Peyer's patch (tissue), 4 donors: ENCODE results near the gene MINDY4. TPM values are rescaled to one million over a fixed set of nuclear protein-coding genes. Genes with fewer than 3 reads are reported as not detected.

Experiments
- DNase-seq, 3 donors: peaks; one replicate each; pipeline ENCODE4 v3.0.0-alpha.2; 2017 to 2019
- H3K27ac ChIP-seq, 4 donors: fragments of 200-600 bp; sonication (generic); one replicate each; pipeline ENCODE4 v1.5.1; 2016 to 2019
- H3K27me3 ChIP-seq, 2 donors: fragments of 200-600 bp; sonication (generic); one replicate each; pipeline ENCODE4 v1.5.1; 2019
- H3K36me3 ChIP-seq, 3 donors: fragments of 200-600 bp; sonication (generic); one replicate each; pipeline ENCODE4 v1.5.1; 2016 to 2019
- H3K4me1 ChIP-seq, 4 donors: fragments of 200-600 bp; sonication (generic); one replicate each; pipeline ENCODE4 v1.5.1; 2016 to 2019
- H3K4me3 ChIP-seq, 4 donors: fragments of 200-600 bp; sonication (generic); 1 replicate in 3 of 4; 2 replicates in 1 of 4; pipeline ENCODE4 v1.5.1; 2016 to 2019; ENCODE audit warnings: mild to moderate bottlenecking in 1 of 4
- H3K9me3 ChIP-seq, 4 donors: fragments of 200-600 bp; sonication (generic); one replicate each; pipeline ENCODE4 v1.5.1; 2016 to 2019; ENCODE audit warnings: mild to moderate bottlenecking in 1 of 4
- CTCF ChIP-seq, 6 experiments: fragments of 450-650 bp in 4 of 6; fragments of 200-600 bp in 2 of 6; sonication (generic) in 1 of 6; IDR thresholded peaks; one replicate each; pipeline ENCODE4 v1.5.1; 2017 to 2019; ENCODE audit warnings: antibody characterized with exemption in 6 of 6, mild to moderate bottlenecking in 3 of 6, moderate library complexity in 1 of 6
- POLR2A ChIP-seq, 2 donors: fragments of 450-650 bp; IDR thresholded peaks; one replicate each; pipeline ENCODE4 v1.5.1; 2017; ENCODE audit warnings: antibody characterized with exemption in 2 of 2, mild to moderate bottlenecking in 2 of 2, moderate library complexity in 2 of 2
- total RNA-seq, 4 donors: library from RNA; depleted of rRNA; stranded (reverse); fragments of >200 nt; gene quantifications; one replicate each; pipeline ENCODE4 v1.1.0, GENCODE V29; 2016

The MINDY4 gene
- total RNA-seq, 4 donors from 2014 or later: 3.9 to 19.8 (median 6.8) TPM

GRCh38 chr7:30904561-30904960 is 133.3 kb downstream of the MINDY4 start:
- H3K27me3 ChIP-seq: no peaks in the 10 kb centered on the region
- H3K27ac ChIP-seq: no peak overlapping the region
- H3K36me3 ChIP-seq: no peaks in the 10 kb centered on the region
- no peak for DNase-seq
- H3K4me3 ChIP-seq: no peak overlapping the region
- TF ChIP-seq CTCF (IDR thresholded peaks at IDR 0.05) (no peak), POLR2A (IDR thresholded peaks at IDR 0.05) (no peak)
- no peaks in the 10 kb centered on the region for H3K9me3 ChIP-seq
- peaks cover 0 to 28% (median 0%) of the 10 kb centered on the region in 4 donors for H3K4me1 ChIP-seq

- Histone ChIP-seq H3K4me1 (peaks cover 0 to 36% (median 0%) of the 10 kb centered on the region in 4 donors), H3K4me3 (peak overlapping the region in 2 of 4 donors; percentile 3 to 42)
- no peak for DNase-seq
Measured at GRCh38 chr7:30905078-30906012, 134.1 kb downstream of the MINDY4 start.

GRCh38 chr7:30906014-30906413 is 134.8 kb downstream of the MINDY4 start:
- H3K9me3 ChIP-seq: no peaks in the 10 kb centered on the region
- DNase-seq: no peak
- no peaks in the 10 kb centered on the region for H3K36me3 ChIP-seq
- no peak for TF ChIP-seq CTCF (IDR thresholded peaks at IDR 0.05)
- TF ChIP-seq POLR2A (IDR thresholded peaks at IDR 0.05): no peak
- no peaks in the 10 kb centered on the region for H3K27me3 ChIP-seq
- peak overlapping the region in 2 of 4 donors; percentile 3 to 42 for H3K4me3 ChIP-seq
- H3K4me1 ChIP-seq: peaks cover 0 to 42% (median 0%) of the 10 kb centered on the region in 4 donors
- H3K27ac ChIP-seq: peak overlapping the region in 2 of 4 donors; percentile 13 to 72

More at GRCh38 chr7:30905078-30906012, 134.1 kb downstream of the MINDY4 start:
- Histone ChIP-seq H3K9me3 (no peaks in the 10 kb centered on the region), H3K27ac (peak overlapping the region in 2 of 4 donors; percentile 48 to 72), H3K27me3 (no peaks in the 10 kb centered on the region), H3K36me3 (no peaks in the 10 kb centered on the region)
- TF ChIP-seq CTCF (IDR thresholded peaks at IDR 0.05) (no peak), POLR2A (IDR thresholded peaks at IDR 0.05) (peak in 1 of 2 donors; percentile 31)

GRCh38 chr7:30906515-30907240 is 135.5 kb downstream of the MINDY4 start:
- H3K27ac ChIP-seq: no peak overlapping the region
- peak overlapping the region in 1 of 4 donors; percentile 42 for H3K4me3 ChIP-seq
- no peak for DNase-seq
- peaks cover 0 to 49% (median 0%) of the 10 kb centered on the region in 4 donors for H3K4me1 ChIP-seq
- no peaks in the 10 kb centered on the region for H3K9me3 ChIP-seq
- no peaks in the 10 kb centered on the region for H3K36me3 ChIP-seq
- H3K27me3 ChIP-seq: no peaks in the 10 kb centered on the region
- TF ChIP-seq CTCF (IDR thresholded peaks at IDR 0.05): no peak
- TF ChIP-seq POLR2A (IDR thresholded peaks at IDR 0.05): no peak

- Histone ChIP-seq H3K36me3 (no peaks in the 10 kb centered on the region), H3K27me3 (no peaks in the 10 kb centered on the region), H3K27ac (no peak overlapping the region), H3K4me1 (peaks cover 0 to 53% (median 0%) of the 10 kb centered on the region in 4 donors), H3K9me3 (no peaks in the 10 kb centered on the region), H3K4me3 (no peak overlapping the region)
- TF ChIP-seq POLR2A (IDR thresholded peaks at IDR 0.05) (no peak), CTCF (IDR thresholded peaks at IDR 0.05) (no peak)
- no peak for DNase-seq
Measured at GRCh38 chr7:30907527-30908267, 136.5 kb downstream of the MINDY4 start.
